NCI-H69 (cell line): ENCODE results near the gene BCAS3.
"Not testable (repeated sequence)": the region's sequence is repeated elsewhere in the genome, so short reads cannot be mapped to it uniquely, and the experiment has no call there.

Experiments
- DNase-seq: peaks from one replicate; lab custom pipeline; 2025; lab: John Stamatoyannopoulos, UW

BCAS3 gene

GRCh38 chr17:60939318-60939717 is 261.7 kb downstream of the BCAS3 start:
- DNase-seq: no peak

DNA sequence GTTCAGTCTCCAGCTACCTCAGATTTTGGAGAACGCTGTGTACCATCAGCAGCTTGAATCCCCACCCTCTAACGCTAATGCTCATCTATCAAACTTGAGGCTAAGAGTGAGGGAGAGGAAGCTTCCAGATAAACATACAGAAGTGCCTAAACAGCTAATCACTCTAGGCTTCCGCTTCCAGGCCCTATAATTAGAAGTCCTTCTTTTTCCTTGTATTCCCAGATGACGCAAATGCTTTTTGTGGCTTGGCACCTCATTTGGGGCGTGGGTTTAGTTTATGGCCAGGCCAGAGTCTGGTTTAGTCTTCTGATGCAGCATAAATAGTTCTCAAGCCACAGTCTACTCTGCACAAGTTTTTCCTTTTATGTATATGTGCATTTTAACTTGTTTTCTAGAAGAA is 263.4 kb downstream of the BCAS3 start:
- peak; percentile 82 for DNase-seq

DNA sequence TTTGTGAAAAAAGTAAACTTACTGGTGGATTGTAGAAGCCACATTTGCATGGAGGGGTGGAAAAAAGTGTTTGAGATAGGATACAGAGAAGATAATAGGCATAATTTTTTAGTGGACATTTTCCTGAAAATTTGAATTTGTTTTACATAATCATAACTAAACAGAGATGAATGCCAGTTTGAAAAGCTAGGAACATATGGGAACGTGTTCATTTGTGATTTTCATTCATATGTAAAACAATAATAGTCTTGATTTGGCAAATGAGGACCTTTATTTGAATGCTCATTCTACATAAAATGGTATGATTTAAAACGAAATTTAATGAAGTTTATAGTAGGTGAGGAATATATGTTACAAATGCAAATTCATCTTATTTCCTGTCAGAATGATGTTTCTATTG is 263.9 kb downstream of the BCAS3 start:
- DNase-seq: no peak

DNA sequence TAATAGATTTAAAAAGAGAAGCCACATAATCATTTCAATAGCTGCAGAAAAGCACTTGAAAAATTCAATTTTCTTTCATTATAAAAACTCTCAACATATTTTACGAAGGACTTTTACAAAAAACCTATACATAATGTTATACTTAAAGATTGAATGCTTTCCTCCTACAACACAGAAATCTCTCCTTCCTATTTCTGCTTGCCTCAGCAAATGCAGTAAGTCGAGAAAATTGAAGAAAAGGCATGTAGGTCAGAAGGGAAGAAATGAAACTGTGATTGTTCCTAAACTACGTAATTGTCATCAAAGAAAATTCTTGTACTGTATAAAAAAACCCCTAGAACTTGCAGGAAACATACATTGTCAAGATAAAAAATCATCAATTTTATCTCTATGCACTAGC is 267.1 kb downstream of the BCAS3 start:
- no peak for DNase-seq

- no peak for DNase-seq
These were observed 269.4 kb downstream of the BCAS3 start for GRCh38 chr17:60947100-60947499.

DNA sequence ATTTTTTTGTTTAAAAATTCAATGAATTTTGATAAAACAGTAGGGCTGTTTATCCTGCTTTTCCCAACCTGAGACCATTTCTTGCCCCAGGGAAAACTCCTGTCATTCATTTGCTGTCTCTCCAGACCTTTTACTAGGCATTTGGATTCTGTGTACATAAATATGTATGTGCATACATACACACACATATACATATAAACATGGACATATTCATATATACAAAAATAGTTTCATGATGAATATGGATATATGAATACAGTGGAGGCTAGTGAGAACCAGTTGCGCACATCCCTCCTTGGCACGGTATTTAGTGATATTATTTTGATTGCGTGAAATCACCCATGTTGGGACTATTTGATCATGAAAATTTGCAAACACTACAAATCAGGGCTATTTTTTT is 269.9 kb downstream of the BCAS3 start:
- no peak for DNase-seq

GRCh38 chr17:60952747-60953146 is 275.1 kb downstream of the BCAS3 start:
- DNase-seq: no peak

- DNase-seq: no peak
These were observed 281.4 kb downstream of the BCAS3 start for GRCh38 chr17:60959011-60959410.

DNA sequence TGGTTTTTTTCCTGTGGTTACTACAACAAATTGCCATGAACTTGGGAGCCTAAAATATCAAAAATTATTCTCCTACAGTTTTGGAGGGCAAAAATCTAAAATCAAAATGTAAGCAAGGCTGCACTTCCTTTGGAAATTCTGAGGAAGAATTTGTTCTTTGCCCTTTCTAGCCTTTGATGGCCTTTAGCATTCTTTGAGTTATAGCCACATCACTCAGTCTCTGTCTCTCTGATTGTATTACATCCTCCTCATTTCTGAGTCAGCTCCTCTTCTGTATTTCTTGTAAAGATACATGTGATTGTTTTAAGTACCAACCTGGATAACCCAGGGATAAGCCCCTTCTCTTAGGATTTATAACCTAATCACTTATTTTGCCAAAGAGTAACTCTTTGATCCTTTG is 282.0 kb downstream of the BCAS3 start:
- DNase-seq: no peak

DNA sequence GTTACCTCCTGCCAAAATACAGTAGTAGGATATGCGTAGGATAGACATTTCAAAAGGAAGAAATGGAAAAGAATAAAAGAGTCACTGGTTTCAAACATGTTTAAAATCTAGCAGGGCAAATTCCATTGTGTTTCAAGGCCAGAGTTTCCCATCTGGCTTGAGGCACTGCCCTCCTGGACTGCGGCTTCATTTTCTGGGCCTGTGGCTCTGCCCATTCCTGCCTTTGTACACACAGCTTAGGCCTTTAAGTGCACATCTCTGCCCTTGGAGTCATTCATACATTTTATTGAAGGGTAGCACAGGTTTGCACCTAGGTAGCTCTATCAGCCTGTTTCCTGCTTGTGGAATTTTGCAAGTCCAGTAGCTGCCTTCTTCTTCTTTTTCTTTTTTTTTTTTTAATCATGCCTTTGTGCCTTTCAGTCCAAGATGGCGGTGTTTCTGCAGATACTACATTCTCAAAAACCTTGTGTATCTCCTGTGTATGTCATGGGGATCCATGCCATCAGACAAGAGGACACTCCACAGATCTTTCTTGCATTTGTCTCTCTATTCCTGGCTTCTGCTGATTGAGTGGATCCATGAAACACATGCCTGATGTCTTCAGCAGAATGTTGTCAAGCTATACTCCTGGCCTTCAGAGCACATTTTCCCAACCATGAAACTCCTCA is 282.9 kb downstream of the BCAS3 start:
- no peak for DNase-seq

- DNase-seq: no peak
These were observed 286.5 kb downstream of the BCAS3 start for GRCh38 chr17:60964160-60964559.

DNA sequence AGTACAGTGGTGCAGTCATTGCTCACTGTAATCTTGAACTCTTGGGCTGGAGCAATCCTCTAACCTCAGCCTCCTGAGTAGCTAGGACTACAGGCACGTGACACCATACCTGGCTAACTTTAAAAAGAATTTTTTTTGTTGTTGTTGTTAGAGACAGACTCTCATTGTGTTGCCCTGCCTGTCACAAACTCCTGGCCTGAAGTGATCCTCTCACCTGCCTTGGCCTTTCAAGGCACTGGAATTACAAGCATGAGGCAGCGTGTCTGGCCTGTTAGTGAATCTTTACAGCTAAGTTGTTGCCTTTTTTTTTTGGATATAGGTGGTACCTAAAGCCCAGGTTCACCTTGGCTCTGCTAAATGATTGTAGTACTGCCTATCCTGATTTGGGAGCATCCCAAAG is 290.6 kb downstream of the BCAS3 start:
- no peak for DNase-seq

DNA sequence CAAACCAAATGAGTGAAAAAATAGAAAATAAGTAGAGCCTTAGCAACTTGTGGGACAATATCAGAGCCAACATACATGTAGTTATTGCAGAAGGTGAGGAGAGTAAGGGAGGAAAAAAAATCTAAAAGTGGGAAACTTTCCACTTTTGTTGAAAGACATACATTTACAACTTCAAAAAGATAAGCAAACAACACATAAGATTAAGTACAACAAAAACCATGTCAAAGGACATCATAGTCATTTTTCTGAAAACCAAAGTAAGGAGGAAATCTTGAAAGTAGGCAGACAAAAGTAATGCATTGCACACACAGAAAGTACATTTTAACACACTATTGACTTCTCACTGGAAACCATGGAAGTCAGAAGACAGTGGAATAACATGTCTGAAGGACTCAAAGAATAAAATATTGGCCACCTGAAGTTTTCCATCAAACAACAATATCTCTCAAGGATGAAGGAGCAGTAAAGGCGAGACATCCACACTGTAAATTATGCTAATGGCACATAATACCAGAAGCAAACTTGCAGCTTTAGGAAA is 291.9 kb downstream of the BCAS3 start:
- no peak for DNase-seq

- peak; percentile 11 for DNase-seq
These were observed 293.1 kb downstream of the BCAS3 start for GRCh38 chr17:60970741-60971140.

- peak; percentile 77 for DNase-seq
These were observed 294.1 kb downstream of the BCAS3 start for GRCh38 chr17:60971515-60972369.

DNA sequence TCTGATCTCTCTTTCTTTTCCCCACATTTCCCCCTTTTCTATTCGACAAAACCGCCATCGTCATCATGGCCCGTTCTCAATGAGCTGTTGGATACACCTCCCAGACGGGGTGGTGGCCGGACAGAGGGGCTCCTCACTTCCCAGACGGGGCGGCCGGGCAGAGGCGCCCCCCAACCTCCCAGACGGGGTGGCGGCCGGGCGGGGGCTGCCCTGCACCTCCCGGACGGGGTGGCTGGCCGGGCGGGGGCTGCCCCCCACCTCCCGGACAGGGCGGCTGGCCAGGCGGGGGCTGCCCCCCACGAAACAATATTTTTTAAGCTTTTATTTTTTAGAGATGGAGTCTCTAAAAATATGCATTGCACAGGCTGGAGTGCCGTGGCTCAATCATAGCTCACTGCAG is 299.2 kb downstream of the BCAS3 start:
- DNase-seq: not testable (repeated sequence)

DNA sequence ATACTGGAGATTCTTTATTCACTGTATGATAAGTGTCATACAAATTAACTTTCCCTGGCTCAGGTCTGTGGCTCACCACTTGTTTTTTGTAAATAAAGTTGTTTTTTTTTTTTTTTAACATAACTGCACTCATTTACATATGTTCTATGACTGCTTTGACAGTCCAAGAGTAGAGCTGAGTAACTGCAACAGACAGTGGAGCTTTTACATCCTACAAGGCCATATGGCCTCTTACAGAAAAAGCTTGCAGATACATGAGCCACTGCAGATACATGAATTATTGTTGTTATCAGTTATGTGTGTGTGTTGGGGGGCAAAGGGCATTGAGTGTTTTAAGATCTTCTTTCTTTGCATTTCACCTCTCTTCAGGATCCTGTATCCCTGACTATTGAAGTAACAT is 311.7 kb downstream of the BCAS3 start:
- DNase-seq: no peak

DNA sequence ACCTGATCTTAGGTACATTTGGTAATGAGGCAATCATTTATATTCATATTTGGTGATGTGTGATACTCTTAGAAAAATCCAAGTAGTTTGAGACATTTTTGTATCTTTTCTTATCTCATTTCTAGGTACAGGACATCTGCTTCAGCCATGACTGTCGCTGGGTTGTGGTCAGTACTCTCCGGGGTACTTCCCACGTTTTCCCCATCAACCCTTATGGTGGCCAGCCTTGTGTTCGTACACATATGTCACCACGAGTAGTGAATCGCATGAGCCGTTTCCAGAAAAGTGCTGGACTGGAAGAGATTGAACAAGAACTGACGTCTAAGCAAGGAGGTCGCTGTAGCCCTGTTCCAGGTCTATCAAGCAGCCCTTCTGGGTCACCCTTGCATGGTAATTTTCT is 312.2 kb downstream of the BCAS3 start:
- DNase-seq: no peak

DNA sequence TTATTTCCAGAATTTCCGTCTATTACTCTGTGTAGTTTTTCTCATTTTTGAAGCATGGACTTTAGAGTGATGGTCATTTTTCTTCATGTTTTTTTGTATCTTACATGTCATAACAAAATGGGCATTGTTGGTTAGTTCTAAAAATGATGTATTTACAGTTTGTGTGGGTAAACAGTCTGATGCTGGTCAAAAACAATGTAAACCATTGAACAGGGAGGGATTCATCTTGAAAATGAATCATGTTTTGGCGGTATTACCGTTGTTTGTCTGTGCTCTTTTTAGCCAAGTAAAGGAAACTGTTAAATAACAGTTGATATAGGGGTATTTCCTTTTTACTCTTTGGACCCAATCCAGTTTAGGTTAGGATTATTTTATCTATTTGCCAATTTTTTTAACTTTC is 315.8 kb downstream of the BCAS3 start:
- no peak for DNase-seq

GRCh38 chr17:60995680-60996079 is 318.0 kb downstream of the BCAS3 start:
- DNase-seq: no peak

GRCh38 chr17:61000911-61001310 is 323.3 kb downstream of the BCAS3 start:
- peak; percentile 31 for DNase-seq

DNA sequence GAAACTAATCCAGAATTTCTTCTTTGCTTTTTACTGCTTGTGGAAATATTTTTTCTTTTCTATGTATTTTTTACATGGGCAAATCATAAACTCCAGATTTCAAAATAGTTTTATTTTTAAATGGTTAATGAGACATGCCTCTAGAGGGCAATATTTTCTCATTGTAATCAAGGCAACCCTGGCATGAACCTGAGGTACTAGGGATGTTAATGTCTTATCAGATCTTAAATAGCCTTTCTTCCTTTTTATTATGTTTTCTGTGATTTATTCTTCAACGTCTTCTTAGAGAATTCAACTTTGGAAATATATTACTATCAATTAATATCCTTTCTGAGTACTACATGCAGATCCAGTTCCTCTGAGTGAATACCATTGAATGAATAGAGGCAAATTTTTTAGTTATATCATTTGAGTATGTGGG is 324.7 kb downstream of the BCAS3 start:
- DNase-seq: peak; percentile 86

DNA sequence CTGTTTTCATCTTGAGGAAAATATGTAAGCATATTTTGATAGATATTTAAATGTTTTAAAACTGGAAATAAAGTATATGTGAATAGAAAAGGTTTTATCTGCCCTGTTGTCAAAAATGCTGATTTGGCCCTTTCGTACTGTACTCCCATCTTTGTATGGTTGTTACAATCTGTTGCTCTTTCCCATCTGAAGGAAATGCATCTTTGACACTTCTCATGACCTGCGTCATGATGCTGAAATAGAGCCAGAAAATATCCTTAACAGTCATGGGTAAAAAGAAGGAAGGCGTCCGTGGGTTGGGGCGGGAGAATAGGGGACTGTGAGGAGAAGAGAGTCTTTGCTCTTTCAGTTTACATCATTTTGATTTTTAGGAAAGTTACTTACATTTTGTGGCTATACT is 327.7 kb downstream of the BCAS3 start:
- DNase-seq: no peak
